ENCODE measurements around the gene PTPRK. TPM values are rescaled to one million over a fixed set of nuclear protein-coding genes. Genes with fewer than 3 reads are reported as not detected.
A peak's percentile ranks its signal among the peaks of the same experiment; 100 is the strongest.

Gene PTPRK
- total and polyA plus RNA-seq, 4 donors: 12.1 to 61.2 (median 29.1) TPM

DNA sequence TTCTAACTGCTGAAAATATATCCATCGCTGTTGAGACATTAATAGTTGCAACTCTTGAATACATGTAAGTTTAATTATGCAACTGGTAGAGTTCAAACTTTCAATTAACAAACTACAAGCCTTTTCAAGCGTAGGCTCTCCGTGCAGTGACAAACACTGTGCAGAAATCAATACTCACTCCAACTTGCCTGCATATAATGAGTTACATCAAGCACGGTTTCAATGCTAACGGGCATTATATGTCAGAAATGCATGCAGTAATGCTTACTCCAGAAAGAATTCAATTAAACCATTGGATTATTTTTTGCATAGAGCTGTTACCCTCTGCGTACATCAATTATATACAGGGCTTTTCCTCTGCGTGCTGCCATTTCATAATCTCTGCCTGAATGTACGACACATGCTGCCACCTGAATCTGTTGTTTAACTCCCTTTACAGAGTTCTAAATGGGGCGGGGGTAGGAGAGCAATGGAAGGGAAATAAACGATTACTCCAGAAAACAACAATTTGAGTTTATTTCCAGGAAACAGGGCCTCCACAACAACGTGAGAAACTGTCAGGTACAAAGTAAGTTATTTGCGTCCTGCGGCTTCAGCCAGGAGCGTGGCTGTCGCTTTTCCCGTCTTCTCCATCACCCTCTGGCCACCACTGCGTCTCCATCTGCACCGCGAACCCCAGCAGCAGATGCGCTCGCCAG, 1.8 kb downstream of the PTPRK start:
- no peaks in the 10 kb centered on the region for H3K36me3 ChIP-seq (ENCODE audit: control insufficient read depth in 4 of 4, insufficient read depth in 3 of 4, low read depth in 1 of 4, low read length in 3 of 4)
- H3K4me3 ChIP-seq (ENCODE audit: low read depth in 1 of 3, low read length in 3 of 3): peak overlapping the region; percentile 61 to 86 (median 81)
- H3K9me3 ChIP-seq (ENCODE audit: control insufficient read depth in 4 of 4, low read length in 3 of 4): no peaks in the 10 kb centered on the region
- peak overlapping the region; percentile 51 to 96 for H3K9ac ChIP-seq (ENCODE audit: low read depth in 1 of 2, low read length in 2 of 2)
- TF ChIP-seq YY1 (IDR thresholded peaks at IDR 0.05): peak; percentile 16
- TF ChIP-seq HNF4A (conservative IDR thresholded peaks at IDR 0.05): peak in 1 of 2 donors; percentile 14
- TF ChIP-seq, protein P1, sequence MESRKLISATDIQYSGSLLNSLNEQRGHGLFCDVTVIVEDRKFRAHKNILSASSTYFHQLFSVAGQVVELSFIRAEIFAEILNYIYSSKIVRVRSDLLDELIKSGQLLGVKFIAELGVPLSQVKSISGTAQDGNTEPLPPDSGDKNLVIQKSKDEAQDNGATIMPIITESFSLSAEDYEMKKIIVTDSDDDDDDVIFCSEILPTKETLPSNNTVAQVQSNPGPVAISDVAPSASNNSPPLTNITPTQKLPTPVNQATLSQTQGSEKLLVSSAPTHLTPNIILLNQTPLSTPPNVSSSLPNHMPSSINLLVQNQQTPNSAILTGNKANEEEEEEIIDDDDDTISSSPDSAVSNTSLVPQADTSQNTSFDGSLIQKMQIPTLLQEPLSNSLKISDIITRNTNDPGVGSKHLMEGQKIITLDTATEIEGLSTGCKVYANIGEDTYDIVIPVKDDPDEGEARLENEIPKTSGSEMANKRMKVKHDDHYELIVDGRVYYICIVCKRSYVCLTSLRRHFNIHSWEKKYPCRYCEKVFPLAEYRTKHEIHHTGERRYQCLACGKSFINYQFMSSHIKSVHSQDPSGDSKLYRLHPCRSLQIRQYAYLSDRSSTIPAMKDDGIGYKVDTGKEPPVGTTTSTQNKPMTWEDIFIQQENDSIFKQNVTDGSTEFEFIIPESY (IDR thresholded peaks at IDR 0.05): no peak
- TF ChIP-seq RAD21 (IDR thresholded peaks at IDR 0.05): no peak
- DNase-seq (ENCODE audit: low spot score): no peak
- peaks cover 3 to 52% (median 36%) of the 10 kb centered on the region in 4 donors for H3K4me1 ChIP-seq (ENCODE audit: control insufficient read depth in 4 of 4, insufficient read depth in 4 of 4, low read length in 3 of 4)
- no peaks in the 10 kb centered on the region for H3K27me3 ChIP-seq (ENCODE audit: control insufficient read depth in 4 of 4, insufficient read depth in 4 of 4, low read length in 3 of 4)
- WGBS: 6% methylated on average over 21 of the region's 21 CpGs
- H3K27ac ChIP-seq (ENCODE audit: low read depth in 1 of 2, low read length in 2 of 2): peak overlapping the region; percentile 88 to 97

DNA sequence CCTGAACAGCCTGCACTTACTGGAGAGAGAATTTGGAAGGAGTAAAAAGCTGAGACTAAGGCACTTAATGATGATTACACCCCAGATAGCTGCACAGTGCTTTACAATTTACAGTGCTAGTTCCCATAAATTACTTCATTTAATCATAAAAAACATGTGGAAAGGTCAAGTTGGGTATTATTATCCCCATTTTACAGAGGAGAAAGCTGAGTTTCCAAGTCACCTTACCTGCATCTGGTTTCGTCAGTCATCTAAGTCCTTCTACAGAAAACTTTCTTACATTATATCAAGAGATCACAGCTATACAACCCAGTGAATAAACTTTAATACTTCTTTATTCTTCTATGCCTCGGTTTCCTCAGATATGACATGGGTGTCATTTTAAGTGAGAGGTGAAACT, 3.3 kb downstream of the PTPRK start:
- no peak overlapping the region for H3K27ac ChIP-seq (ENCODE audit: low read depth in 1 of 2, low read length in 2 of 2)
- no peaks in the 10 kb centered on the region for H3K36me3 ChIP-seq (ENCODE audit: control insufficient read depth in 4 of 4, insufficient read depth in 3 of 4, low read depth in 1 of 4, low read length in 3 of 4)
- no peaks in the 10 kb centered on the region for H3K27me3 ChIP-seq (ENCODE audit: control insufficient read depth in 4 of 4, insufficient read depth in 4 of 4, low read length in 3 of 4)
- DNase-seq (ENCODE audit: low spot score): no peak
- TF ChIP-seq FOXA1 (IDR thresholded peaks at IDR 0.05) (no peak), NR2F2 (IDR thresholded peaks at IDR 0.05) (no peak), RXRA (IDR thresholded peaks at IDR 0.05) (no peak), TAF1 (conservative IDR thresholded peaks at IDR 0.05) (no peak), YY1 (IDR thresholded peaks at IDR 0.05) (no peak), EGR1 (IDR thresholded peaks at IDR 0.05; ENCODE audit: low read depth in 2 of 2) (no peak), CTCF (IDR thresholded peaks at IDR 0.05; ENCODE audit: low read depth, low read length, missing input control) (no peak), REST (IDR thresholded peaks at IDR 0.05) (no peak), ATF3 (IDR thresholded peaks at IDR 0.05) (no peak)
- TF ChIP-seq, protein P1 (IDR thresholded peaks at IDR 0.05): no peak
- no peaks in the 10 kb centered on the region for H3K9me3 ChIP-seq (ENCODE audit: control insufficient read depth in 4 of 4, low read length in 3 of 4)
- peak overlapping the region in 1 of 2 donors; percentile 11 for H3K9ac ChIP-seq (ENCODE audit: low read depth in 1 of 2, low read length in 2 of 2)
- H3K4me1 ChIP-seq (ENCODE audit: control insufficient read depth in 4 of 4, insufficient read depth in 4 of 4, low read length in 3 of 4): peaks cover 3 to 56% (median 38%) of the 10 kb centered on the region in 4 donors
- H3K4me3 ChIP-seq (ENCODE audit: low read depth in 1 of 3, low read length in 3 of 3): no peak overlapping the region
- 83% methylated on average over 2 of the region's 2 CpGs for WGBS

Measured in liver (tissue), 9 donors.